Cardiac fibroblast (primary cell): ENCODE data around the gene SLC6A18.

Experiments
- DNase-seq, 2 donors: peaks; one replicate each; pipeline versions ENCODE4 v3.0.0 to v3.0.0-alpha.2; 2010; ENCODE audit warnings: low read depth in 2 of 2
- H3K4me3 ChIP-seq, 2 donors: replicated peaks in 1 of 2; 1 replicate in 1 of 2; 2 replicates in 1 of 2; pipeline ENCODE4 v1.5.1; 2011; ENCODE audit warnings: low read depth in 2 of 2, low read length in 2 of 2, mild to moderate bottlenecking in 2 of 2, moderate library complexity in 1 of 2
- CTCF ChIP-seq: IDR thresholded peaks from one replicate; pipeline ENCODE4 v1.5.1; 2011; ENCODE audit warnings: low read depth, mild to moderate bottlenecking, low read length, inconsistent platforms

The SLC6A18 gene

DNA sequence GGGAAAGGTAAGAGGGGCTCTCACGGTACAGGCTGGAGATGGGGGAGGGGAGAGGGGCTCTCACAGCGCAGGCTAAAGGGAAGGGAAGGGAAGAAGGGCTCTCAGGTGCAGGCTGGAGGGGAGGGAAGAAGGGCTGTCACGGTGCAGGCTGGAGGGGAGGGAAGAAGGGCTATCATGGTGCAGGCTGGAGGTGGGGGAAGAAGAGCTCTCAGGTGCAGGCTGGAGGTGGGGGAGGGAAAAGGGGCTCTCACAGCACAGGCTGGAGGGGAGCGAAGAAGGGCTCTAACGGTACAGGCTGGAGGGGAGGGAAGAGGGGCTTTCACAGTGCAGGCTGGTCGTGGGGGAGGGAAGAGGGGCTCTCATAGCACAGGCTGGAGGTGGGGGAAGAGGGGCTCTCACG lies 4.6 kb downstream of the SLC6A18 start:
- no peak for TF ChIP-seq CTCF
- no peak overlapping the region for H3K4me3 ChIP-seq
- DNase-seq, result no peak

- TF ChIP-seq CTCF, result no peak
- H3K4me3 ChIP-seq, result no peak overlapping the region
- no peak for DNase-seq
These were observed 5.4 kb downstream of the SLC6A18 start for GRCh38 chr5:1230551-1230950.

DNA sequence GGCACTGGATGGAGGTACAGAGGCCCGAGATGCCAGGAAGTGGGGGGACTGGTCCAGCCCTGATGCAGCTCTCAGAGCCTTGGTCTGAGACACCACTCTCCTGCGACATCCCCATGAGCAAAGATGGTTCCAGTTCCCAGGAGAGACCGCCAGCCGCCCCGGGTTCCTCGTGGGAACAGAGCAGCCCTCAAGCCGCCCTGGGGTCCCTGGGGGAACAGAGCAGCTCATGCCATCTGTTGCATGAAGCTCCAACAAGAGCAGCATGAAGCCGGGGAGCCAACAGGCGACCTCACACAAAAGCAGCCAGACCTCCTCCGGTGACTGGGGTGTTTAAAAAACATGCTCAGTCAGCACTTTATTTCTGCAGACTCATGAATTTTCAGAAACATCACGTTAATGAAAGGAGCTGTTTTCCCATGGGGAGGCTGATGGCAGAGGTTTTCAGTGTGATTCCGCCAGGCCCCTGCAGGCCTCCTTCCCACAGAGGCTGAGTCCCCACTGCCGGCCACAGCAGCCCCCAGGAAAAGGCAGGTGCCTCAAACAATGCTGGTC lies 6.2 kb downstream of the SLC6A18 start:
- no peak for TF ChIP-seq CTCF
- DNase-seq, result no peak
- no peak overlapping the region for H3K4me3 ChIP-seq

DNA sequence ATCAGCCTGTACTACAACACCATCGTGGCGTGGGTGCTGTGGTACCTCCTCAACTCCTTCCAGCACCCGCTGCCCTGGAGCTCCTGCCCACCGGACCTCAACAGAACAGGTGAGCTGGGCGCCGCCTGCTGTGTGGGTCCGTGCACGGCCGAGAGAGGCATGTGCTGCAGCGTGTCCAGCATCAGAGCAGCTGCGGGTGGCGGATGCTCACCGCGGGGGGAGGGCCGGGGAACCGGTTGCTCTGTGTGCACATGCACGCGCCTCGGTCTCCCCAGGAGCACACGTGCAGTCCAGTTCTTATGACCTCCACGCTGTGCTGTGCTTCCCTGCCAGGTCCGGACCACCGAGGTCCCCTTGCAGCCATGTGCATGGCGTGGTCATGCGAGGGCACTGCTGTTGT lies 7.6 kb downstream of the SLC6A18 start:
- no peak for TF ChIP-seq CTCF
- H3K4me3 ChIP-seq, result no peak overlapping the region
- DNase-seq, result no peak

DNA sequence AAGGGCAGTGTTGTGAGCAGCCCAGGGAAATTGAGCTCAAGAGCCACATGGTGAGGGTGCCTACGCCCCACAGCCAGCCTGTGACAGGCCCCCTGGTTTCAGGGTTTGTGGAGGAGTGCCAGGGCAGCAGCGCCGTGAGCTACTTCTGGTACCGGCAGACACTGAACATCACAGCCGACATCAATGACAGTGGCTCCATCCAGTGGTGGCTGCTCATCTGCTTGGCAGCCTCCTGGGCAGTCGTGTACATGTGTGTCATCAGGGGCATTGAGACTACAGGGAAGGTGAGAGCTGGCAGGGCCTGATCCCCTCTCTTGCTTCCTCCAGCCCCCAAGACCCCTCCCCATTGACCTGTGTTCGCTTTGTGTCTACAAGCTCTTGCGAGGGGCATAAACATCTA lies 10.2 kb downstream of the SLC6A18 start:
- no peak for TF ChIP-seq CTCF
- no peak for DNase-seq

GRCh38 chr5:1235838-1236237 lies 10.7 kb downstream of the SLC6A18 start:
- no peak overlapping the region for H3K4me3 ChIP-seq
- TF ChIP-seq CTCF, result no peak
- DNase-seq, result no peak

More for the DNA sequence above, 10.2 kb downstream of the SLC6A18 start:
- no peak overlapping the region for H3K4me3 ChIP-seq

- TF ChIP-seq CTCF, result no peak
- H3K4me3 ChIP-seq, result no peak overlapping the region
- DNase-seq, result no peak
These were observed 14.5 kb downstream of the SLC6A18 start for GRCh38 chr5:1239505-1240251.
